22Rv1 (cell line): ENCODE measurements around the gene TLCD4.

ENCODE experiments used
- H3K27ac ChIP-seq: fragments of 450-650 bp; 2 replicates; pipeline ENCODE4 v1.5.1; 2017
- ZFX ChIP-seq: fragments of 450-650 bp; IDR thresholded peaks from 2 replicates; pipeline ENCODE4 v1.6.1; 2017; ENCODE audit warnings: antibody characterized with exemption, borderline replicate concordance
- TF ChIP-seq, protein P1 (sequence below): fragments of 450-650 bp; IDR thresholded peaks from 2 replicates; pipeline ENCODE4 v1.5.1; 2017; ENCODE audit warnings: mild to moderate bottlenecking

The TLCD4 gene, protein sequence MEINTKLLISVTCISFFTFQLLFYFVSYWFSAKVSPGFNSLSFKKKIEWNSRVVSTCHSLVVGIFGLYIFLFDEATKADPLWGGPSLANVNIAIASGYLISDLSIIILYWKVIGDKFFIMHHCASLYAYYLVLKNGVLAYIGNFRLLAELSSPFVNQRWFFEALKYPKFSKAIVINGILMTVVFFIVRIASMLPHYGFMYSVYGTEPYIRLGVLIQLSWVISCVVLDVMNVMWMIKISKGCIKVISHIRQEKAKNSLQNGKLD

DNA sequence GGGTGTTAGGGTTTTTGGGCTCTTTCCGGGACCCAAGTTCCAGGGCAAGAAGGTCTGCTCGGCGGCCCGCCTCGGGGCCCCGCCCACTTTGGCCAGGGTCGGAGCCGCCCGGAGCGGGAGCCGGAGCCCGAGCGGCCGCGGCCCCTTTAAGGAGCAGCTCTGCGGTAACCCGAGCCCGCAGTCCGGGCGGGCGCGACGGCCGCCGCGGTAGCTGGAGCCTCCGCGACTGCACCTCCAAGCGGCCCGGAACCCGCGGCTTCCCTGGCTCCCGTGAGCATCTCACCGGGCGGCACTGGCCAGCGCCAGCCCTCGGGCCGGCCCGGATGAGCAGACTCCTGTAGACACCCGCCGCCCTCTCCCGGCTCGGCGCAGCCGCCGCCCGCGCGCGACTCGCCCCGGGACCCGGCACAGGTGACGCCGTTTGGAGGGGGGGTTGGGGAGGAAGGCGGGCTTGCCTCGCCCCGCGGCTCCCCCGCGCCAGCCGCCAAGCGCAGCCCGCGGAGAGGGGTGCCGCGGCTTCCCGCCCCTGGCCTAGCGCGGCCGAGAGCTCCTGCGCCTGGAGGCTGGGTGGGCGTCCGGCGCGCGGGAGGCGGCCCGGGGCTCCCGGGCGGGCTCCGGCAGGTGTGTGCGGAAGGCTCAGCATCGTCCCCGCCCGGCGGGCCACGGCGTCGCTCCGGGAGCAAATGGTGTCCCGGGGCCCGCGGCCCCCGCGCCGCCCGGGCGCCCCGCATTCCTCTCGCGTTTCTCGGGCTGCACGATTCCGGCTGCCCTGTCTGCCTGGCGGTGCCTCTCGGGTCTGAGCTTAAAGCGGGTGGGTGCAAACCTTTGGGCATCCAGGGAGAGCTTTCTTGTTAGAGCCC is at the start of gene TLCD4:
Gene TLCD4, plus strand, starts transcription at position 149 of the 860 bp plus-strand sequence. CDS start 26,547 bp downstream, outside the sequence.
- TF ChIP-seq, protein P1, sequence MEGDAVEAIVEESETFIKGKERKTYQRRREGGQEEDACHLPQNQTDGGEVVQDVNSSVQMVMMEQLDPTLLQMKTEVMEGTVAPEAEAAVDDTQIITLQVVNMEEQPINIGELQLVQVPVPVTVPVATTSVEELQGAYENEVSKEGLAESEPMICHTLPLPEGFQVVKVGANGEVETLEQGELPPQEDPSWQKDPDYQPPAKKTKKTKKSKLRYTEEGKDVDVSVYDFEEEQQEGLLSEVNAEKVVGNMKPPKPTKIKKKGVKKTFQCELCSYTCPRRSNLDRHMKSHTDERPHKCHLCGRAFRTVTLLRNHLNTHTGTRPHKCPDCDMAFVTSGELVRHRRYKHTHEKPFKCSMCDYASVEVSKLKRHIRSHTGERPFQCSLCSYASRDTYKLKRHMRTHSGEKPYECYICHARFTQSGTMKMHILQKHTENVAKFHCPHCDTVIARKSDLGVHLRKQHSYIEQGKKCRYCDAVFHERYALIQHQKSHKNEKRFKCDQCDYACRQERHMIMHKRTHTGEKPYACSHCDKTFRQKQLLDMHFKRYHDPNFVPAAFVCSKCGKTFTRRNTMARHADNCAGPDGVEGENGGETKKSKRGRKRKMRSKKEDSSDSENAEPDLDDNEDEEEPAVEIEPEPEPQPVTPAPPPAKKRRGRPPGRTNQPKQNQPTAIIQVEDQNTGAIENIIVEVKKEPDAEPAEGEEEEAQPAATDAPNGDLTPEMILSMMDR = peak; percentile 4; the same call in 1 of the 2 replicates
- TF ChIP-seq ZFX = no peak
- H3K27ac ChIP-seq = peak within 1 kb of the TSS; percentile 71

DNA sequence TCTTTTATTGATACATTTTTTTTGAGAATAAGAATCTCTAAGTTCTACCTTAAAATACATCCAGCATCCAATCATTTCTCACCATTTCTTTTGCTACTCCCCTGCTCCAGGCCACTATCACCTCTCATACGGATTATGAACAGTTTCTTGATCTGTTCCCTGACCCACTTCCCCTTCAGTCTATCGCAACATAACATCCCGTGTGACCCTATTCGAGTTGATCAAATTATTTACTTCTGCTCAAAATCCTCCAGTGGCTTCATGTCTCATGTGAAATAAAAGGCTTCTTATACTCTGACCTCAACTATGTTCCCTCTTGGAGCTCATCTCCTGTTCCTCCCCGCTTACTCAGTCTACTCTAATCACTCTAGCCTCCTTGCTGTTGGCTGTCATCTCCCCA is 49.6 kb upstream of the TLCD4 start:
- H3K27ac ChIP-seq = no peak overlapping the region
- no peak for TF ChIP-seq ZFX

DNA sequence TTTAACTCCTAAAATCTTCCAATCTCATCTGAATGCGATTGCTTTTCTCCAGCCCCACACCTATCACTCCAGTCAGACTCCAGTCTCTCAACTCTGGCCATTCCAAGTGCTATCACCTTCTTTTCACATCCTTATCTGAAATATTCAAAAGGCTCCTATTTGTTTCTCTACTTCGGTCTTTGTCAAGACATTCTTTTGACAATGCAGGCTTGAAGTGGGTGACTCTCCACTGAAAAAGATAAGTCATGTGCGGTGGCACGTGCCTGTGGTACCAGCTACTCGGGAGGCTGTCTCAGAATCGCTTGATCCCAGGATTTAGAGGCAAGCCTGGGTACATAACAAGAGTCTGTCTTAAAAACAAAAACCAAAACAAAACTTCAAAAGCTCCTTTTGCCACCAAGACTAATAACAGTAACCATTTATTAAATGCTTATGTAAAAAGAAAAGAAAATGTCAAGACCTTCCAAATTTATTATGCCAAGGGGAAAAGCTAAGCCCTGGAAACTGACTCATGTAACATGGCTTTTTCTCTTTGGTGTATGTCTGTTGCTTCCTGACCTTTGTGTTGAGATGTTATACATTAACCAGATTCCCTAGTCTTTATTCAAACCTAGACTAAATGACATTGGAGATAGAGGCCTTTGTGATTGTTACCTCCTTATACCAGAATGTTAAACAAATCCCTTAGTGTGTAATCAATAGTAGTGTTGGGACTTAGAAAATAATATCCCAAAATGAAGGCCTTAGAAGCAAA is 48.0 kb upstream of the TLCD4 start:
- H3K27ac ChIP-seq = peak overlapping the region; percentile 46
- TF ChIP-seq, protein P1 = no peak
- no peak for TF ChIP-seq ZFX

DNA sequence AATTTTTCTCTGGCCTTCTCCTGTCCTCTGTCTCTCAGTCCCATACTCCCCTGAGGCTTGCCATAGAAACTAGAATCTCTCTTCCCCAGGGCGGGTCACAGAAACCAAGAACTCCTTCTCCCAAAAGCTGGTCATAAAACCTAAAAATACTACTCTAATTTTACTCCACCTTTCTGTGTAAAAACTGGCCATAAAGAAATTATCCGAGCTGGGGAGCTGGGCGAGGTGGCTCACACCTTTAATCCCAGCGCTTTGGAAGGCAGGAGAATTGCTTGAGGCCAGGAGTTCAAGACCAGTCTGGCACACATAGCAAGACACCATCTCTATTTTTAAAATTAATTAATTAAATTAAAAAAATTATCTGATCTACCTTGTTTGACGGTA is 47.5 kb upstream of the TLCD4 start:
- no peak for TF ChIP-seq ZFX
- TF ChIP-seq, protein P1 = no peak
- H3K27ac ChIP-seq = peak overlapping the region; percentile 46

DNA sequence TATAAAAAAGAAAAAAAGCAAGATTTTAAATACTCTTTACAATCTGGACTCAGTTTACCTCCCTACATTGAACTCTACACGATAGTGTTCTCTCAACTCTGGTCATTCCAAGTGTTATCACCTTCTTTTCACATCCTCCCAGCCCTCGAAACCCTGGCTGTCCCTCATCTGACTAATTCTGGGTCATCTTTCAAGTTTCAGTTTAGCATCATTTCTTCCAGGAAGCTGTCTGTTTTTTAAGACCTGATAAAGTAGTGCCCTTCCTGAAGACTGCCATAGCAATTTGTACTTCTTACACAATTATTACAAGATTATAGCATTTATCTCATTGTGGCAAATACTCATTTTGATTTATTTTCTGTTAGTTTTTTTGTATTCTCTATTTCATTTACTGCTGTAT is 45.6 kb upstream of the TLCD4 start:
- peak overlapping the region; percentile 88 for H3K27ac ChIP-seq
- no peak for TF ChIP-seq ZFX
- TF ChIP-seq, protein P1 = no peak

- H3K27ac ChIP-seq = peak overlapping the region; percentile 88
- no peak for TF ChIP-seq ZFX
- TF ChIP-seq, protein P1 = no peak
Observed at GRCh38 chr1:95072117-95072516, 45.0 kb upstream of the TLCD4 start.
